AG04449 (cell line): Measurements from ENCODE around the gene CCDC110.

Source experiments
- CTCF ChIA-PET: fragments of 350-600 bp; formaldehyde crosslinking; extraction: SDS; loops from one replicate; lab custom pipeline; 2021; ENCODE audit warnings: antibody characterized with exemption; lab: Yijun Ruan, JAX
- POLR2A ChIA-PET: fragments of 400-600, 350-600 bp; formaldehyde crosslinking; extraction: SDS; loops from one replicate; lab custom pipeline; 2020; ENCODE audit warnings: antibody characterized with exemption, inconsistent platforms; lab: Yijun Ruan, JAX
- DNase-seq: peaks from one replicate; pipeline ENCODE4 v3.0.0-alpha.2; 2010; ENCODE audit warnings: low read depth, low spot score
- H3K4me3 ChIP-seq: 2 replicates; pipeline ENCODE4 v1.5.1; 2011; ENCODE audit warnings: low read depth, mild to moderate bottlenecking, control low read depth, low read length
- TF ChIP-seq, protein P1 (sequence below): IDR thresholded peaks from one replicate; pipeline ENCODE4 v1.5.1; 2011; ENCODE audit warnings: mild to moderate bottlenecking, moderate library complexity, low read length, control low read depth, inconsistent platforms; ENCODE audit not compliant: insufficient read depth; ENCODE audit errors: missing control alignments

CCDC110 gene

DNA sequence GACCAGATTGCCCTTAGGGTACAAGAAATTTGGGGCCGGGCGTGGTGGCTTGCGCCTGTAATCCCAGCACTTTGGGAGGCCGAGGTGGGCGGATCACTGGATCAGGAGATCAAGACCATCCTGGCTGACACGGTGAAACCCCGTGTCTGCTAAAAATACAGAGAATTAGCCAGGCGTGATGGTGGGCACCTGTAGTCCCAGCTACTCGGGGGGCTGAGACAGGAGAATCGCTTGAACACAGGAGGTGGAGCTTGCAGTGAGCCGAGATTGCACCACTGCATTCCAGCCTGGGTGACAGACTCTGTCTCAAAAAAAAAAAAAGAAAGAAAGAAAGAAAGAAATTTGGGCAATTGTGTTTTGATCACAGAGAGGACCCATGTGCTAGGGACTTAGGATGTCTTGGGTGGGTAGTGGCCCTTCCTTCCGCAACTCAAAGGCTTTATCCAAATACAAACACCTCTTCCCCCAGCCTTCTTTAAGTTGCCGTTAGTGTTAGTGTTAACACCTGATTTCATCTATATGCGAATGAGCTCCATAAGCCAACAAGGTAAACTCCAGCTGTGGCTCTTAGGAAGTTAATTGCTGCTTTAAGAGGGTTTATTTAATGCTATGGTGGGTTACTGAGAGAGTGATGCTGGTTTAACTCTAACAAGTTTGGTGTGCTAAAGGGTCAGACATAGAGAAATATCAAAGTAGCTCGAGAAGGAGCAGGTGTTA lies 8.6 kb upstream of the CCDC110 start:
- TF ChIP-seq, protein P1, sequence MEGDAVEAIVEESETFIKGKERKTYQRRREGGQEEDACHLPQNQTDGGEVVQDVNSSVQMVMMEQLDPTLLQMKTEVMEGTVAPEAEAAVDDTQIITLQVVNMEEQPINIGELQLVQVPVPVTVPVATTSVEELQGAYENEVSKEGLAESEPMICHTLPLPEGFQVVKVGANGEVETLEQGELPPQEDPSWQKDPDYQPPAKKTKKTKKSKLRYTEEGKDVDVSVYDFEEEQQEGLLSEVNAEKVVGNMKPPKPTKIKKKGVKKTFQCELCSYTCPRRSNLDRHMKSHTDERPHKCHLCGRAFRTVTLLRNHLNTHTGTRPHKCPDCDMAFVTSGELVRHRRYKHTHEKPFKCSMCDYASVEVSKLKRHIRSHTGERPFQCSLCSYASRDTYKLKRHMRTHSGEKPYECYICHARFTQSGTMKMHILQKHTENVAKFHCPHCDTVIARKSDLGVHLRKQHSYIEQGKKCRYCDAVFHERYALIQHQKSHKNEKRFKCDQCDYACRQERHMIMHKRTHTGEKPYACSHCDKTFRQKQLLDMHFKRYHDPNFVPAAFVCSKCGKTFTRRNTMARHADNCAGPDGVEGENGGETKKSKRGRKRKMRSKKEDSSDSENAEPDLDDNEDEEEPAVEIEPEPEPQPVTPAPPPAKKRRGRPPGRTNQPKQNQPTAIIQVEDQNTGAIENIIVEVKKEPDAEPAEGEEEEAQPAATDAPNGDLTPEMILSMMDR: no peak

DNA sequence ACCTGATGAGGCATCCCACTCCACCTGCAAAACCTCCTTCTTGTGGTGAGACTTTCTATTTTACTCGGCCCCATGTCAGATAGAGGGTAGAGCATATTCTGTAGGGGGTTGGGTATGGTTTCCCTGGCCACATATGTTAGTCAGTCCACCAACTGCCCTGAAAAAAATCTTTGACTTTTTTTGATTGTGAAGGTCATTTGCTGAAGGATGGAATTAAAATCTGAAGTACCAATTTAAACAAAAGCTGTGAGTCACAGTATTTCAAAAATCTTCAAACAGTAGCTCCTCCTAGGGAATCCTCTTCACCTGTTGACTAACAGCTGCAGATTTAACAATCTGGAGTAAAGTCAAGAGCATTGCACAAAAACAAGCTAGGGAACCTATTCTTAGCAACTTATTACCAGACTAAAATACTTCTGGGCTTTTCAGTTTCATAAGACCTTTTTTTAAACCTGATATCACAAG lies 8.0 kb upstream of the CCDC110 start:
- no peak for DNase-seq
- TF ChIP-seq, protein P1: no peak
- ChIA-PET CTCF (interaction anchor here (1.2 kb wide), 1 partner anchor 558 kb away, joined by 3 read pairs; no protein-coding TSS in a partner anchor), POLR2A (no interaction called here)
- no peak overlapping the region for H3K4me3 ChIP-seq

More for the DNA sequence above, 8.6 kb upstream of the CCDC110 start:
- H3K4me3 ChIP-seq: no peak overlapping the region
- ChIA-PET POLR2A (no interaction called here), CTCF (interaction anchor here (1.2 kb wide), 1 partner anchor 557 kb away, joined by 3 read pairs; no protein-coding TSS in a partner anchor)
- no peak for DNase-seq

DNA sequence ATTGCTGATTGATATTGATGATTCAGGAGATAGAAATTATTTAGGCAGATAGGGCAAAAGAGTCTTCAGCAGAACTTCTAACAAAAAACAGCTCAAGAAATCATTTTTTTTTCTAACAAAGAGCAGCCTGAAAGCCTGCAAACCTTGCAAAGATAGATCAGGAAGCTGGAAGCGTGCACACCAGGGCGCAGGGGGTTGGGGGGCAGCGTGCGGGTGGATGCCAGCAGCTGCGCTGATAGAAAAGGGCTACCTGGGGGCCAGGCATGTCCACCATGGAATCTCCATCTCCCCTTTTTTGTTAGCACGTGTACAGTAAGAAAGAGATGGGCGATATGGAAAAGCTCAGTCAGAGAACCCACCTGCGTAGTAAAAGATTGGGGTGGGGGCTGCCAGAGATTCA lies 1.7 kb upstream of the CCDC110 start:
- POLR2A ChIA-PET: no interaction called here
- DNase-seq: no peak
- CTCF ChIA-PET: interaction anchor here (0.8 to 2.6 kb wide), 6 partner anchors 15 to 565 kb away, joined by 3 to 12 read pairs (median 4); partner anchors contain the start of gene SNX25
- TF ChIP-seq, protein P1: no peak
- no peak overlapping the region for H3K4me3 ChIP-seq

DNA sequence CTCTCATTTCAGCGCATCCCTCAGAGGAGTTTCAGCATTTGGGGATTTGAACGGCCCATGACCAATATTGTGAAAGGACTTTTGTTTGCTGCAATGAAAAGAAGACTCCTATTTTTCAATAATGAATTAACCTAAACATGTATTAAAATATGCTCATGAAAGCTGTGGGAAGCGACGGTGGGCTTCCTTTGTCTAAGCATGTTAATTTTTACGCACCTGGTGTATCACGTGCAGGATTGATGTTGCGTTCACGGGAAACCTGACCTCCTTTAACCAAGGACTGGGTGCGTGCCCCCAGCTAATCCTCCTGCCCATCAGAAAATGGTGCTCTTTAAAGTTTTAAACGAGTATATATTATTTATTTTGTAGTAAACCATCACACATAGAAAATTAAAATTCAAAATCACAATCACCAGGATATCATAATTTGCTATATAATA lies 590 bp upstream of the CCDC110 start:
- ChIA-PET CTCF (interaction anchor here (0.5 to 2.6 kb wide), 12 partner anchors 10 to 566 kb away, joined by 3 to 16 read pairs (median 3); no protein-coding TSS in a partner anchor), POLR2A (no interaction called here)
- H3K4me3 ChIP-seq: peak overlapping the region; percentile 72
- TF ChIP-seq, protein P1: no peak
- no peak for DNase-seq

DNA sequence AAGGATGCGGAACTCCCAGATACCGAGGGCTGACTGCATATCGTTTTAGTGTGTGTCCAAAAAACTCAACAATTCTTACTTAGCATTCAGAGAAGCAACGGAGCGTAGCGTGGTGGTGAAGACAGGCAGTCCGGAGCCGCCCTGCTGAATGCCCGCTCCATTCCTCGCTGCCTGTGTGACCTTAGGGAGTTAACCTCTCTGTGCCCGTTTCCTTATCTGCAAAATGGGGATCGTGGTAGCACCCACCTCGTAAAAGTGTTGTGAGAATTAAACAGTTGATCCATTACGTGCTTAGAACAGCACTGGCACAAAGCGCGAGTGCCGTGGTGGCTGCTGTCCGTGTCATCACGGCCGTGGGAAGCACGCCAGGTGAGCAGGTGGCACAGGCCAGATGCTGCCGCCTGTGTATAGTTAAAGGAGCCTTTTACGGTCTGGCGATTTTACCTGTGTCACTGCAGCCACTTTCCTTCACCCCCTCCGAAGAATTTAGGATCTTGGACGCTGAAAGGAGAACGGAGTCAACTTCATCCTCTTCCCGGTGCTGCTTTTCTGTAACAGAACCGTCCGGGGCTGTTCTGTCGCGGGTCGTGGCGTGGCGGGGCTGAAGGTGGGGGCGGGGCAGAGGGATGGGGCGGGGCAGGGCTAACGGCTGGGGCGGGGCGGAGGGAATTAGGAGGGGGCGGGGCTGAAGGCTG lies 885 bp downstream of the CCDC110 start:
- POLR2A ChIA-PET: no interaction called here
- H3K4me3 ChIP-seq: peak overlapping the region; percentile 69
- TF ChIP-seq, protein P1: no peak
- DNase-seq: no peak
- CTCF ChIA-PET: no interaction called here
